ENCODE data around the gene MACROH2A1. TPM values are rescaled to one million over a fixed set of nuclear protein-coding genes. Genes with fewer than 3 reads are reported as not detected.

MACROH2A1 gene
- total RNA-seq, result 100 to 1,000 TPM in 1 of 2 donors, 10 to 100 TPM in 1; 90.2 to 166 TPM

GRCh38 chr5:135398855-135399793 lies at the start of gene MACROH2A1:
MACROH2A1 (minus strand) TSS chr5:135399231; CDS start chr5:135389093, 10,138 bp downstream.
- peak within 1 kb of the TSS; percentile 94 to 98 for H3K27ac Mint-ChIP-seq
- H3K9me3 Mint-ChIP-seq, result no peaks in the 10 kb centered on the region
- ATAC-seq (peak; percentile 88 to 92), DNase-seq (ENCODE audit: low spot score in 2 of 2) (peak; percentile 83)
- peaks cover under 1 to 12% of the 10 kb centered on the region in 2 donors for H3K36me3 Mint-ChIP-seq

GRCh38 chr5:135448071-135448739 lies 49.2 kb upstream of the MACROH2A1 start:
- no peak overlapping the region for H3K27ac Mint-ChIP-seq
- DNase-seq (ENCODE audit: low spot score in 2 of 2), result peak in 1 of 2 donors; percentile 39
- ATAC-seq, result no peak
- no peaks in the 10 kb centered on the region for H3K9me3 Mint-ChIP-seq
- no peaks in the 10 kb centered on the region for H3K36me3 Mint-ChIP-seq

- H3K27ac Mint-ChIP-seq, result no peak within 1 kb of the TSS
- DNase-seq (ENCODE audit: low spot score in 2 of 2), result no peak
- no peaks in the 10 kb centered on the region for H3K36me3 Mint-ChIP-seq
- H3K9me3 Mint-ChIP-seq, result no peaks in the 10 kb centered on the region
- no peak for ATAC-seq
Measured at GRCh38 chr5:135447298-135447929, 48.4 kb upstream of the MACROH2A1 start, which contains the start of gene DCANP1. DCANP1 (minus strand) TSS chr5:135447348; CDS start chr5:135447108, 240 bp downstream.

GRCh38 chr5:135446615-135447014 lies 47.6 kb upstream of the MACROH2A1 start:
- DNase-seq (ENCODE audit: low spot score in 2 of 2), result peak in 1 of 2 donors; percentile 25
- H3K27ac Mint-ChIP-seq, result no peak overlapping the region
- H3K9me3 Mint-ChIP-seq, result no peaks in the 10 kb centered on the region
- ATAC-seq, result no peak
- no peaks in the 10 kb centered on the region for H3K36me3 Mint-ChIP-seq

- Mint-ChIP-seq H3K27ac (no peak overlapping the region), H3K9me3 (no peaks in the 10 kb centered on the region), H3K36me3 (no peaks in the 10 kb centered on the region)
- DNase-seq (ENCODE audit: low spot score in 2 of 2) (peak in 1 of 2 donors; percentile 47), ATAC-seq (no peak)
Measured at GRCh38 chr5:135446206-135446605, 47.2 kb upstream of the MACROH2A1 start.

- Mint-ChIP-seq H3K9me3 (no peaks in the 10 kb centered on the region), H3K27ac (no peak overlapping the region), H3K36me3 (no peaks in the 10 kb centered on the region)
- DNase-seq (ENCODE audit: low spot score in 2 of 2), result peak in 1 of 2 donors; percentile 33
- ATAC-seq, result no peak
Measured at GRCh38 chr5:135445306-135445985, 46.4 kb upstream of the MACROH2A1 start.

GRCh38 chr5:135444881-135445280 lies 45.9 kb upstream of the MACROH2A1 start:
- DNase-seq (ENCODE audit: low spot score in 2 of 2), result peak in 1 of 2 donors; percentile 31
- Mint-ChIP-seq H3K36me3 (no peaks in the 10 kb centered on the region), H3K27ac (no peak overlapping the region), H3K9me3 (no peaks in the 10 kb centered on the region)
- no peak for ATAC-seq

GRCh38 chr5:135444360-135444759 lies 45.3 kb upstream of the MACROH2A1 start:
- Mint-ChIP-seq H3K27ac (no peak overlapping the region), H3K36me3 (no peaks in the 10 kb centered on the region), H3K9me3 (no peaks in the 10 kb centered on the region)
- DNase-seq (ENCODE audit: low spot score in 2 of 2) (no peak), ATAC-seq (no peak)

GRCh38 chr5:135443161-135443960 lies 44.3 kb upstream of the MACROH2A1 start:
- ATAC-seq, result no peak
- Mint-ChIP-seq H3K27ac (no peak overlapping the region), H3K9me3 (no peaks in the 10 kb centered on the region), H3K36me3 (no peaks in the 10 kb centered on the region)
- DNase-seq (ENCODE audit: low spot score in 2 of 2), result peak in 1 of 2 donors; percentile 31

GRCh38 chr5:135442431-135443160 lies 43.6 kb upstream of the MACROH2A1 start:
- Mint-ChIP-seq H3K27ac (no peak overlapping the region), H3K9me3 (no peaks in the 10 kb centered on the region), H3K36me3 (no peaks in the 10 kb centered on the region)
- ATAC-seq (no peak), DNase-seq (ENCODE audit: low spot score in 2 of 2) (peak in 1 of 2 donors; percentile 46)

GRCh38 chr5:135441919-135442318 lies 42.9 kb upstream of the MACROH2A1 start:
- no peaks in the 10 kb centered on the region for H3K9me3 Mint-ChIP-seq
- H3K27ac Mint-ChIP-seq, result no peak overlapping the region
- ATAC-seq (no peak), DNase-seq (ENCODE audit: low spot score in 2 of 2) (peak in 1 of 2 donors; percentile 35)
- no peaks in the 10 kb centered on the region for H3K36me3 Mint-ChIP-seq

GRCh38 chr5:135441350-135441831 lies 42.4 kb upstream of the MACROH2A1 start:
- Mint-ChIP-seq H3K9me3 (no peaks in the 10 kb centered on the region), H3K36me3 (no peaks in the 10 kb centered on the region), H3K27ac (no peak overlapping the region)
- DNase-seq (ENCODE audit: low spot score in 2 of 2), result peak in 1 of 2 donors; percentile 23
- no peak for ATAC-seq

- H3K27ac Mint-ChIP-seq, result no peak overlapping the region
- no peak for ATAC-seq
- H3K9me3 Mint-ChIP-seq, result no peaks in the 10 kb centered on the region
- no peaks in the 10 kb centered on the region for H3K36me3 Mint-ChIP-seq
- DNase-seq (ENCODE audit: low spot score in 2 of 2), result no peak
Measured at GRCh38 chr5:135440916-135441315, 41.9 kb upstream of the MACROH2A1 start.

- Mint-ChIP-seq H3K36me3 (no peaks in the 10 kb centered on the region), H3K27ac (no peak overlapping the region), H3K9me3 (no peaks in the 10 kb centered on the region)
- DNase-seq (ENCODE audit: low spot score in 2 of 2) (no peak), ATAC-seq (no peak)
Measured at GRCh38 chr5:135439231-135440205, 40.5 kb upstream of the MACROH2A1 start.

Measured in activated naive CD4-positive, alpha-beta T cell treated with anti-CD3 and anti-CD28 coated beads, Interleukin-2, amount 50 U/mL, for 72 hours (primary cell).